Gastrocnemius medialis (tissue), 4 donors: ENCODE results near the gene TLK2.

Experiments
- POLR2A ChIP-seq, 2 donors: fragments of 450-650 bp; IDR thresholded peaks; one replicate each; pipeline ENCODE4 v1.6.1; 2017; ENCODE audit warnings: antibody characterized with exemption in 2 of 2, mild to moderate bottlenecking in 2 of 2, moderate library complexity in 2 of 2
- TF ChIP-seq, protein P1 (sequence below), 5 experiments: fragments of 450-650 bp in 3 of 5; fragments of 200-600 bp in 2 of 5; sonication (generic) in 2 of 5; IDR thresholded peaks in 4 of 5; conservative IDR thresholded peaks in 1 of 5; 1 replicate in 4 of 5; 2 replicates in 1 of 5; pipeline ENCODE4 v1.5.1; 2016 to 2019; ENCODE audit warnings: antibody characterized with exemption in 5 of 5, mild to moderate bottlenecking in 3 of 5, moderate library complexity in 3 of 5

DNA sequence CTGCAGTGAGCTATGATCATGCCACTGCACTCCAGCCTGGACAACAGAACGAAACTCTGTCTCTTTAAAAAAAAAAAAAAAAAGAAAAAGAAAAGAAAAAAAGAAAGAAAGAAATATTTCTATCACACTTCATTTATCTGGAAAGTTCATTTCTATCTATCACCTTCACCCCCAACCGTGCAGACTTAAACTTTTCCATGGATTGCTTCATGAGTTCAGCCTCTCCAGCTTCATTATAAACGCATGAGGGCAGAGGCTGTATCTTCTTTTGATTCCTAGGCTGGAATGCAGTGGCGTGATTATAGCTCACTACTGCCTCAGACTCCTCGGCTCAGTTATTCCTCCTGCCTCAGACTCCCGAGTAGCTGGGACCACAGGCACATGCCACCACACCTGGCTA, 177.0 kb downstream of the TLK2 start:
- TF ChIP-seq, protein P1, sequence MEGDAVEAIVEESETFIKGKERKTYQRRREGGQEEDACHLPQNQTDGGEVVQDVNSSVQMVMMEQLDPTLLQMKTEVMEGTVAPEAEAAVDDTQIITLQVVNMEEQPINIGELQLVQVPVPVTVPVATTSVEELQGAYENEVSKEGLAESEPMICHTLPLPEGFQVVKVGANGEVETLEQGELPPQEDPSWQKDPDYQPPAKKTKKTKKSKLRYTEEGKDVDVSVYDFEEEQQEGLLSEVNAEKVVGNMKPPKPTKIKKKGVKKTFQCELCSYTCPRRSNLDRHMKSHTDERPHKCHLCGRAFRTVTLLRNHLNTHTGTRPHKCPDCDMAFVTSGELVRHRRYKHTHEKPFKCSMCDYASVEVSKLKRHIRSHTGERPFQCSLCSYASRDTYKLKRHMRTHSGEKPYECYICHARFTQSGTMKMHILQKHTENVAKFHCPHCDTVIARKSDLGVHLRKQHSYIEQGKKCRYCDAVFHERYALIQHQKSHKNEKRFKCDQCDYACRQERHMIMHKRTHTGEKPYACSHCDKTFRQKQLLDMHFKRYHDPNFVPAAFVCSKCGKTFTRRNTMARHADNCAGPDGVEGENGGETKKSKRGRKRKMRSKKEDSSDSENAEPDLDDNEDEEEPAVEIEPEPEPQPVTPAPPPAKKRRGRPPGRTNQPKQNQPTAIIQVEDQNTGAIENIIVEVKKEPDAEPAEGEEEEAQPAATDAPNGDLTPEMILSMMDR (IDR thresholded peaks at IDR 0.05 in 4 of 5, conservative IDR thresholded peaks at IDR 0.05 in 1 of 5): no peak
- TF ChIP-seq POLR2A (IDR thresholded peaks at IDR 0.05): no peak
